ENCODE data around the gene COL26A1. TPM values are rescaled to one million over a fixed set of nuclear protein-coding genes. Genes with fewer than 3 reads are reported as not detected.

Gene COL26A1
- total RNA-seq, 1 experiment from 2014 or later: 0.18 TPM

DNA sequence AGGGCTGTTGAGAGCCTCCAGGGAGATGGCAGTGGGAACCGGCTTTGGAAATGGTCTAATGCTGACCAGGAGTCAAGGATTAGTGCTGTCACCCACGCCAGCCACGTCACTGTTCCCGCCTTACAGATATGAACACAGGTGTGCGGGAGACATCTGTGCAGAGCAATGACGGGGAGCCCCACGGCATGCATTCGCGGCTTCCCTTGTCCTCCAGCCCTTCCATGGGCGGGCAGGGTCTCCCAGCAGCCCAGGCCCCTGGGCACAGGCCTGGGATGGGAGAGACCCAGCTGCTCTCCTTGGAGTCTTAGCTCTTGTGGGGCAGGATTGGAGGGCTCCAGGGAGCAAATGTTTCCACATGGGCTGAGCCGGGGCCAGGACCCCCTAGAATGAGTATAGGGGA, 172.2 kb downstream of the COL26A1 start:
- no peak for DNase-seq (ENCODE audit: low read depth, low spot score)
- in situ Hi-C loops (cut with HindIII; ENCODE audit: low pct_unique_long_range_greater_than_20kb, low sequenced_read_pairs): no loop called here

DNA sequence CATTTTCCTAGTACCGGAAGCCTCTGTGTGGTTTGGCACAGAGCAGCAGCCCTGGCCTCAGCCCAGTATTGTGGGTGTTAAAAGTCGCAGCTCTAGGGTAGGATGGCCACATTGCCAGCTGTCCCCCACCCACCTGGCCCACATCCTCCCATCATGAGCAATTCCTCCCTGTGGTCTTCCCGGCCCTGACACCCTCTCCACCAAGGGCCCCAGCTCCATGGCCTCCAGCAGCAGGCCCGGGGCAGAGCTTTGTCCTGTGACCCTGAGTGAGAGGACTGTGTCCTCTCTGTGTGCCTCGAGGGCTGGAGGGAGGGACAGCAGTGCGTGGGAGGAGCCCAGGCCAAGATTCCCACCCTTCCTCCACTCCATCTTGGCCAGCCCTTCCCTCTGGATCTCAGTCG, 172.7 kb downstream of the COL26A1 start:
- in situ Hi-C loops (cut with HindIII; ENCODE audit: low pct_unique_long_range_greater_than_20kb, low sequenced_read_pairs): no loop called here

DNA sequence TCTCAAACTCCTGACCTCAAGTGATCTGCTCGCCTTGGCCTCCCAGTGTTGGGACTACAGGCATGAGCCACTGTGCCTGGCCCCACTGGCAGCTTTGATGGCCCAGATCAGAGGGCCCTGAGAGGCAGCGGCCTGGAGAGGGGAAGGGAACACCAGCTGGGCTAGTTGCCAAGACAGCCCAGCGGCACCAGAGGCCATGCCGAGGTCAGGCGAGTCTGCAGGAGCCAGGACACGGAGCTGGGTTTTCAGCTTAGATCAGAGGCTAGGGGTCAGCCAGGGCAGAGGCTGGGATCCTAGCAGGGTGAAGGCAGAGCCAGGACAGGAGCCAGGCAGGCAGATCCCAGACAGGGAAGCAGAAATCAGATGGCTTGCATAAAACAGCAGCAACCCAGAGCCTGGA, 173.6 kb downstream of the COL26A1 start:
- DNase-seq (ENCODE audit: low read depth, low spot score): no peak
- in situ Hi-C loops (cut with HindIII; ENCODE audit: low pct_unique_long_range_greater_than_20kb, low sequenced_read_pairs): no loop called here

More for the DNA sequence above, 172.7 kb downstream of the COL26A1 start:
- no peak for DNase-seq (ENCODE audit: low read depth, low spot score)

DNA sequence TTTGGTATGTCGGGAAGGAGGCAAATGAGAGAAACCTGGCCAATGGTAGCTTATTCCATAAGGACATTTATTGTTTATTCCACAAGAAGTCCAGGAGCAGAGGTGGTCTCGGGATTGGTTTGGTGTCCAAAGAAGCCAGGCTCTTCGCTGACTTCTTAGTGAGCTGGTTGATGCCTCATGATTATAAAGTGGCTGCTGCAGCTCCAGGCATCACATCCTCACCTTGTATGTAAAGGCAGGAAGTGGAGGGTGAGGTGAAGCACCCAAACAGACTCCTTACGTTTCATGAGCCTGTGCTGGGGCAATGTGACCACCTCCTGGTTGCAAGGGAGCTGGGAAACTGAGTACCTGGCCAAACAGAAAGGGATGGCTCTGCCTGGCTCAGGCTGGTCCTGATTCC, 174.0 kb downstream of the COL26A1 start:
- DNase-seq (ENCODE audit: low read depth, low spot score): no peak
- in situ Hi-C loops (cut with HindIII; ENCODE audit: low pct_unique_long_range_greater_than_20kb, low sequenced_read_pairs): no loop called here

DNA sequence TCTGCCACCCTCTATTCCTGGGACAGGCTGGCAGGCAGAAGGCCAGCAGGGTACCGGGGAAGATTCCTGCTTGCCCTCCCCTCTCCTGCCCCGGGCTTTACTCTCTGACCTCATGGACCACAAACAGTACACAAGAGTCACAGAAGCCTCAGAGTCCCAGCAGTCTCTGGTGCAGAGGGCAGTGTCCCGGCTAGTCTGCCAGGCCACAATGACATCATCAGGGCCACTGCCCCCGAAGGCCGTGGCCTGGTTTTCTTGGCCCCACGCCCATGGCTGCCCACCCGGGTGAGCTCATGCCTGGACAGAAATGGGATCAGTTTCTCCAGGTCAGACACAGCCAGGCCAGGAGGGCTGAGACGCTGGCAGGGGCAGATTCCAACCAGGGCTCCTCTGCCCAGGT, 174.5 kb downstream of the COL26A1 start:
- in situ Hi-C loops (cut with HindIII; ENCODE audit: low pct_unique_long_range_greater_than_20kb, low sequenced_read_pairs): no loop called here
- DNase-seq (ENCODE audit: low read depth, low spot score): no peak

DNA sequence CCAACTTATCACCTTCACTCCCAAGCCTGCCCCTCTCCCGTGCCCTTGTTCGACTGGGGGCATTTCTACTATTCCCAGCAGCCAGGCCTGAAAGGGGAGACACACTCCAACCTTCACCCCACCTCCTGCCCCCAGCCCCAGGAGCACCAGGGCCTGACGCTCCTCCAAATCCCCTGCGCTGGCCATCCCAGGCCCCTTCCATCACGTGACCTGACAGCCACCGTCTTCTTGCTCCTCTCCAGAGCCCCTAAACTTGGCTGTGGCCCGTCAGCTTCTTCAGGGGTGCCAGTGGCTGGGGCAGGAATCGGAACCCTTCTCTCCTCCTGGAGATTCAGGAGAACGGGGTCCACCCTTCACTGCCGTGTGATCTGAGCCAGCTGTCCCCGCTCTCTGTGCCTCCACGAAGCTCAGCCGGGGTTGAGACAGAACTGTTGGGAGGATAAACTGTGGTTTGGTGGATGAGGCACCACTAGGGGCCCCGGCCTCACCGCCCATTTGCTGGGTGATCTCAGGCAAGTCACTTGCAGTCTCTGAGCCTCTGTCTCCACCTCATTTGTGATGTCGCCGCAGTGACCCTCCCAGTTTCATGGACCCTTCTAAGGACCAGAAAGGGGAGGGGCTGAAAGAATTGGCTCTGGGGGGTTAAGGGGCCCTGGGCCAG, 175.4 kb downstream of the COL26A1 start:
- DNase-seq (ENCODE audit: low read depth, low spot score): no peak
- in situ Hi-C loops (cut with HindIII; ENCODE audit: low pct_unique_long_range_greater_than_20kb, low sequenced_read_pairs): no loop called here

DNA sequence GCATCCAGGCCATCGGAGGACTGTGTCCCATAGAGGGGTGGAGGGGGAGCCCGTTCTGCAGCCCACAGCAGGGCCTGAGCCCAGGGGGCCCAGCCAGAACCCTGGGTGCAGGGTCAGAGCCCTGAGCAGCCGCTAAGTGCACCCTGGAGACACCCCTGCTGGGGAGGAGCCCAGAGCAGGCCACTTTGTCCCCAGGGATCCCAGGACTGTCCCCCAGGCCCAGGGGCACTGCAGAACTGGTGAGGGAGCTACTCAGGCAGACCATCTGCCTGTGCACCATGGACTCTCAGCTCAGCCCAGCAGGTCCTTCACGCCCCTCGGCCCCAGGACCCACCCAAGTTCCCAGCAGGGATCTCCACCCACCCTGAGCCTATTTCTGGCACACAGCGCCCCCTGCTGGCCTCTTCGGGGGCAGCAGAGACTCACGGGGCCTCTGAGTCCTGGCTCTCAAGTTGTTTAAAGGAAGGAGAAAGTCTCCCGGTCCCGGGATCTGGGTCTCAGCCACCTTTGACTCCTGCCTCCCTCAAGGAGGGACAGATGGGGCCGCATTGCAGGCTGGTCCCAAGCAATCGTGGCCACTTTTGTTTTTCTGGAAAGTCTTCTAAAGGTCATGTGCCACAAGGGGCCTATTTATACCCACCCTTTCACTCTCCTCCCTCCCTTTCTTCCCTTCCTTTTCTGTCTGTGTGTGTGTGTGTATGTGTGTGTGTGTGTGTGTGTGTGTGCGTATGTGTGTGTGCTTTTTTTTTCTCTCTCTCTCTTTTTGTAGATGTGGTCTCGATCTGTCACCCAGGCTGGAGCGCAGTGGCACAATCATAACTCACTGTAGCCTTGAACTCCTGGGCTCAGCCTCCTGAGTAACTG, 176.2 kb downstream of the COL26A1 start:
- in situ Hi-C loops (cut with HindIII; ENCODE audit: low pct_unique_long_range_greater_than_20kb, low sequenced_read_pairs): no loop called here
- DNase-seq (ENCODE audit: low read depth, low spot score): peak; percentile 80

DNA sequence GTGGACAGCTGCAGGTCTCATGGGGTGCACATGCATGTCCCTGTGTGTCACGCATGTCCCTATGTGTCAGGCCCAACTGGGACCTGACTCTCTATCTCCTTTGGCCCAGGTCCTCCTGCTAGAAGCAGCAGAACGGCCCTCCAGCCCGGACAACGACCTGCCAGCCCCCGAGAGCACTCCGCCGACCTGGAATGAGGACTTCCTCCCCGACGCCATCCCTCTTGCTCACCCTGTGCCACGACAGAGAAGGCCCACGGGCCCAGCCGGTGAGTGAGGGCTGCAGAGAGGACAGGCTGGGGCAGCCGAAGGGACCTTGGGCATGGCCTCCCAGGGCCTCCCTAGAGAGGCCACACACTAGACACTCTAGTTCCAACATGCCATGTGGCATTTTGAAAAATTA, 177.1 kb downstream of the COL26A1 start:
- in situ Hi-C loops (cut with HindIII; ENCODE audit: low pct_unique_long_range_greater_than_20kb, low sequenced_read_pairs): no loop called here
- no peak for DNase-seq (ENCODE audit: low read depth, low spot score)

DNA sequence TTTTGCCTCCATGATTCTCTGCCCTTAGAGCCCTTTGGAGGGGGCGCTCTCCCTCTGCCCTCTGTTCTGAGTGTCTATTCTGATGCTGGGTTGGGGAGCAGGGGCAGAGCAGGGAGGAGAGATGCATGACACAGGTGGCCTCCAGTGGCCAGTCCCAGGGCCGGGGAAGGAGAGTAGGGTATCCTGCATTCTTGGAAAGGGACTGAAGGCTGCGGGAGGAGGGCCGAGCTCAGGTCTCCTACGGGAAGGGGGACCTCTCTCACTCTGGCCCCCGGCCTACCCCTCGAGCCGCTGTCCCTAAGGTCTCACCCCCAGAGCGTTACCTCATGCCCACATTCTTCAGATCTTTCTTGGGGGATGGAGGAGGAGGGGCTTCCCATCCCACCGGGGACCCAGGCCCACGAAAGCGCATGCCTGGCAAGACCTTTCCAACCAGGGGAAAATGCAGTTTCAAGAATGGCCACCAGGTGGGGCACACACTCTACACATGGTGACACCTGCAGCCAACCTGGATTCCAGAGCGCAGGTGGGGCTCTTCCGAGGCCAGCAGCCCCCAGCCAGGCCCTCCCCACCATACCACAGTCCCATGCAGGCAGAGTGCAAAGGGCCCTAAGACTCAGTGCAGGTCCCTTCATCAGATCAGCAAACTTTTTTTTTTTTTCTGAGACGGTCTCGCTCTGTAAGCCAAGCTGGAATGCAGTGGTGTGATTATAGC, 180.0 kb downstream of the COL26A1 start:
- in situ Hi-C loops (cut with HindIII; ENCODE audit: low pct_unique_long_range_greater_than_20kb, low sequenced_read_pairs): no loop called here
- peak; percentile 80 for DNase-seq (ENCODE audit: low read depth, low spot score)

DNA sequence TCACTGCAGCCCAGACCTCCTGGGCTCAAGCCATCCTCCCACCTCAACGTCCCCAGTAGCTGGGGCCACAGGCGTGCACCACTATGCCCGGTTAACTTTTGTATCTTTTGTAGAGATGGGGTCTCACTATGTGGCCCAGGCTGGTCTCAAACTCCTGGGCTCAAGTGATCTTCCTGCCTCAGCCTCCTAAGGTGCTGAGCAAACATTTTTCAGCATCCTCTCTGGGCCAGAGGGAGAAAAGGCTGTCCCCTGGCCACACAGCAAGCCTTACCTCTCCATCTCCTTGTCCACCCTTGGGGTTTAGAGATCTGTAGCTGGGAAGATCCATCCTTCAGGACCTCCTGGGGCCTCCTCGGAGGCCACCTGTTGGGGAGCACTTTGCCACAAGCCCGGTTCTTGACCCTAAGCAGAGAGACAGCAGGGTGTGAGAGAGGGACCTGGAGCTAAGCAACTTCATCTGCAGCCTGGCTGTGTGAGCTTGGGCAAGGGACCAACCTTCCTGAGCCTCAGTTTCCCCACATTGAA, 180.6 kb downstream of the COL26A1 start:
- DNase-seq (ENCODE audit: low read depth, low spot score): no peak
- in situ Hi-C loops (cut with HindIII; ENCODE audit: low pct_unique_long_range_greater_than_20kb, low sequenced_read_pairs): no loop called here

DNA sequence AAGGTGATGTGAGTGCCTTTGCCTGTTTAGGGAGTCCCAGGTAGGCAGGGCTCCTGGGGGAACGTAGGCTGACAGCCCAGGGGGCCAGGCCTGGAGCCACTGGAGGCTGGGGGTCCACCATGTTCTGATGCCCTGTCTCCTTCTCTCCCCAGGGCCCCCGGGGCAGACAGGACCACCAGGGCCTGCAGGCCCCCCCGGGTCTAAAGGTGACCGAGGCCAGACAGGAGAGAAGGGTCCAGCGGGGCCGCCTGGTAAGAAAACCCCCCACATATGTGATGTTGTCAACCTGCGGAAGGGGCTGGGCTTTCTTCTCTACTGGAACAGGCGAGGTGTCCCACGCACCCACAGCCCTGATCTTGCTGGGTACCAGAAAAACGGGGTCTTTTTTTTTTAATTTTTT, 181.2 kb downstream of the COL26A1 start:
- no peak for DNase-seq (ENCODE audit: low read depth, low spot score)
- in situ Hi-C loops (cut with HindIII; ENCODE audit: low pct_unique_long_range_greater_than_20kb, low sequenced_read_pairs): no loop called here

DNA sequence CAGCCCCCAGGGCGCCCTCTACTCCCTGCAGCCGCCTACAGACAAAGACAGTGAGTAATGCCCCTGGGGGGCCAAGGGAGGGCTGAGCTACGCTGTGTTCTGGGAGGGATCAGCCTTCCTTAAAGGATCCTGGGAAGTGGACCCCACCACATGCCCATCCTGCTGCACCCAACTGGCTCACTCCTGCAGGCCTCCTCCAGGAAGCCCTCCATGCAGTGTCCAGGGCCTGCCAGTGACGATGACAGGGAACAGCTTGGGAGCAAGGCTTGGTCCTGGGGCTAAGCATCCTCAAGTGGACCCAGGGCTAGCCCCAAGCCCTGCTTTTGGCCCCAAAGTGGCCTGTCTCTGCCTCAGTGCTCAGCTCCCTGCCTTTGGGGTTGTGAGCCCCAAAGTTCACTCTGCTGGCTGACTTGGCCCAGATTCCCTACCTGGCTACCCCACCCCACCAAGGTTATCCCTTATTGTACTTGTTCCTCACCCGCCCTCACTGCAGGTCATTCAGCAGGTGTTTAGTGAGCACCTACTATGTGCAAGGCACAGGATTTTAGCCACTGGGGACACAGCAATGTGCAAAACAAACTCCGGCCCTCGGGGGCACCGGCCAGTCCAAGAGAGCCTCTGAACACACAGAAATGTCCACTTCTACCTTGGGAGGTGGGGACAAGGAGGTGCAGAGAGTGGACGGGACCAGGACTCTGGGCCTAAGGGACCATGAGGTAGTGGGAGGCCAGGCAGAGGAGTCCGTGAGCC, 182.9 kb downstream of the COL26A1 start:
- no peak for DNase-seq (ENCODE audit: low read depth, low spot score)
- in situ Hi-C loops (cut with HindIII; ENCODE audit: low pct_unique_long_range_greater_than_20kb, low sequenced_read_pairs): no loop called here

DNA sequence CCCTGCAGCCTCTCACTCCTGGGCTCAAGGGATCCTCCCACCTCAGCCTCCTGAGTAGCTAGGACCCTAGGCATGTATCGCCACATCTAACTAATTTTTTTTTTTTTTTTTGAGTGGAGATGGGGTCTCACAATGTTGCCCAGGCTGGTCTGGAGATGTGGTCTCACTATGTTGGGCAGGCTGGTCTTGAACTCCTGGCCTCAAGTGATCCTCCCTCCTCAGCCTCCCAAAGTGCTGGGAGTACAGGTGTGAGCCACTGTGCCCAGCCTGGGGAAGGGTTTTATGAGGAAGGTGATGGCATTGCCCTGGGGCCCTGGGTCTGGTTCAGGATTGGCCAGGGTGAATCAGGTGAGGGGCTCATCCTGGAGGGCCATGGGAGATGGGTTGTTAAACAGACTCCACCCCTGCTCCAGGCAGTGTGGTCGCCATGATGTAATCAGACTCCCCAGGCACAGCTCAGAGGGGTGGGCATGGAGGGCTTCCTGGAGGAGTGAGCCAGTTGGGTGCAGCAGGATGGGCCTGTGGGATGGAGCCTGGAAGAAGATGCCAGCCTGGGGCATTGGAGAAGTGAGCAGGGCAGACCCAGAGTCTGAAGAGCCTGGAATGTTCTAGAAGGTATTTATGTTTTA, 183.7 kb downstream of the COL26A1 start:
- DNase-seq (ENCODE audit: low read depth, low spot score): no peak
- in situ Hi-C loops (cut with HindIII; ENCODE audit: low pct_unique_long_range_greater_than_20kb, low sequenced_read_pairs): no loop called here

DNA sequence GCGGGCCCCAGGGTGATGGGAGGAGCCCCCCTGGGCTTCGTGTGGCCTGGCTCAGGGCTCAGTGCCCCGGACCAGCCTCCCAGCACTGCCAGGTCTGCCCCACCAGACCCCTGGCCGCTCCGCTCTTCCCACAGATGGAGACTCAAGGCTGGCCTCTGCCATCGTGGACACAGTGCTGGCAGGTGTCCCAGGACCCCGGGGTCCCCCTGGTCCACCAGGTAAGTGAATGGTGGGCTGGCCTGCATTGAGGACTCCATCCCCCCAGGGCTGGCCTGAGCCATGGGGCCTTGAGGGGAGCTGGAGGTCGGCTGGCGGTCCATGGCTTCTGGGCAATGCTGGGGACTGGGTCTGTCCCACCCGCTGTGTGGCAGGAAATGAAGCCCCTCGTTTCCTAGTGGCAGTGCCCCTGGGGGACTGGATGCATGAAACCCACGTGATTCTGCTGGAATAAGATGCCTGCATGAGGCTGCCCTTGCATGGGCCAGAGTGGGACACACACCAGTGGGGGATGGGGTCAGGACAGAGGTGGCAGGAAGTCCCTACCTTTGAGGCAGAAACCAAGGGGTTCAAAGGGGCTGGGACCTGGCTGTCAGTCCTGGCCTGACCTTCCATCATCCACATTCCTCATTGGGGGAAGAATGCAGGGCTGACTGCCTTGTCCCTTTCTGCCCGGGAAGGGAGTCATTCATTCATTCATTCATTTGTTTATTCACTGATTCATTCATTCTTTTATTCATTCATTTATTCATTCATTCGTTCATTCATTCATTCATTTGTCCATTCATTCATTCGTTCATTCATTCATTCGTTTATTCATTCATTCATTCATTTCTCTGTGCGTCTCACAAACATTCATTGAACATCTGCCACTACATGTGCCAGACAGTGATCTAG, 184.6 kb downstream of the COL26A1 start:
- in situ Hi-C loops (cut with HindIII; ENCODE audit: low pct_unique_long_range_greater_than_20kb, low sequenced_read_pairs): no loop called here
- DNase-seq (ENCODE audit: low read depth, low spot score): no peak

DNA sequence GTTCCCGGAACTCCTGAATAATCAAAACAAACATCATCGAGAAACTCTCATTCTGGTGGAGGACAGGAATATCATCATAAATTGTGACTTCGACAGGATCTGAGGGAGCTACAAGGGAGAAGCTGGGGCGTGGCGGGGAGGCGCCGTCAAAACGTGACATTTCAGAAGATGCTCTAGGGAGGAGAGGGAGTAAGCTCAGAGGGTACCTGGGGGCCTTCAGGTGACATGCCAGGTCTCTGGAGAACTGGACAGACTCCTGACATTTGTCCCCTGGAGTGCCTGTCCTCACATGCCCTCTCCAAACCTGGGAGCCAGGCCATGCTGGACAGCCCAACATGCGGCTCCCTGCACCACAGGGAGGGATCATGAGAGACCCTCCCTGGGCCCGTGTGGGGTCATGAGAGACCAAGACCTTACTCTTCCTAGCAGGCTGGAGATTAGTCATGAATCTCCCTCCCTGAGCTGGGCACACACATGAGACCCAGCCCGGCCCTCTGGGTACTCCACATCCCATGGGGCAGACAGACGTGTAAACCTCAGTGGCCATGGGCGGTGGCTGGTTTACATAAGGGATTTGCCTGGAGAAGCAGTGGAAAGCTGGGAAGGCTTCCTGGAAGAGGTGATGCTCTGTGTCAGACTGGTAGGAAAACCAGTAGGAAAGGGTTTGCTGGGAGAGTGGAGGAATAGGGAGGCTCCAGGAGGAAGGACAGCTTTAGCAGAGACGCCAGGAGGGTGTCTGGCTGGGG, 185.4 kb downstream of the COL26A1 start:
- DNase-seq (ENCODE audit: low read depth, low spot score): no peak
- in situ Hi-C loops (cut with HindIII; ENCODE audit: low pct_unique_long_range_greater_than_20kb, low sequenced_read_pairs): no loop called here

DNA sequence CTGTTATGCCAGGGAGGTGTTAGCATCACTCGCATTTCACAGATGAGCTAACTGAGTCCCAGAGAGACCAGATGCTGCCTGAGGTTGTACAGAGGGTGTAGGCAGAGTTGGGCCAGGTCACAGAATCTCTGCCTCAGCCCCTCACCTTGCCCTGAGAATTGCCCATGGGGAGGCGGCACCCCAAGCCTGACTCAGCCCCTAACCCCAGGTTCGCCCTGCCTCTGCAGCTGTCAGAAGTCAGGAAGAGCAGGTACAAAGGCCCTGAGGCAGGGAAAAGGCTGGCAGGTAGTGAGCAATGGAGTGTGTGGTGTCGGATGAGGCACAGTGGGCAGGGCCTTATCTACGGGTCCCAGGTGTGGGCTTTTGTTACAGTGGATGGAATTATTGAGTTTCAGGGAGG, 187.1 kb downstream of the COL26A1 start:
- in situ Hi-C loops (cut with HindIII; ENCODE audit: low pct_unique_long_range_greater_than_20kb, low sequenced_read_pairs): no loop called here
- DNase-seq (ENCODE audit: low read depth, low spot score): no peak

Data from SK-MEL-5 (cell line).